Placental epithelial cell (primary cell): ENCODE measurements around the gene ZDHHC23. TPM values are rescaled to one million over a fixed set of nuclear protein-coding genes. Genes with fewer than 3 reads are reported as not detected.

Source experiments
- total RNA-seq: library from RNA; depleted of rRNA; stranded (reverse); fragments of >200 nt; gene quantifications from 2 replicates; pipeline ENCODE4 v1.2.3, GENCODE V29; 2012

The ZDHHC23 gene
- 1.6 and 3.5 TPM in 2 replicates for total RNA-seq

GRCh38 chr3:113947372-113948014 lies at the start of gene ZDHHC23:
Gene ZDHHC23 (plus strand): TSS chr3:113948013. CDS start chr3:113948803, 790 bp downstream.

Other genes starting within 250 kb of the ZDHHC23 start
- gene NAA50, start 201.8 kb upstream of the ZDHHC23 start, total RNA-seq, result 36.5 and 110 TPM in 2 replicates
- 27.1 and 70.7 TPM in 2 replicates for gene ATP6V1A, start 201.0 kb upstream of the ZDHHC23 start, total RNA-seq
- gene GRAMD1C, start 109.2 kb upstream of the ZDHHC23 start, total RNA-seq, result 0.54 and 1.6 TPM in 2 replicates
- 3.4 and 5.1 TPM in 2 replicates for gene CCDC191, start 108.5 kb downstream of the ZDHHC23 start, total RNA-seq
- gene QTRT2, start 108.7 kb downstream of the ZDHHC23 start, total RNA-seq, result 11.0 and 12.2 TPM in 2 replicates
- gene DRD3, start 231.0 kb downstream of the ZDHHC23 start, total RNA-seq, result not detected in 2 replicates